IMR-90 (cell line): Measurements from ENCODE around the gene KLHL3. TPM values are rescaled to one million over a fixed set of nuclear protein-coding genes. Genes with fewer than 3 reads are reported as not detected.

Experiments
- ATAC-seq: fragments of 200-7000 bp; cut with Tn5 transposase; 2 replicates; pipeline ENCODE4 v1.9.1; 2020; ENCODE audit warnings: low read depth, mild to moderate bottlenecking, moderate library complexity
- BruUV-seq: library from RNA; stranded (reverse); fragments of 400-500 nt; replicated peaks from 2 replicates; lab custom pipeline; 2021; lab: Mats Ljungman, UMichigan
- CTCF ChIA-PET: fragments of 300-600 bp; formaldehyde crosslinking; extraction: SDS; loops from one replicate; lab custom pipeline; 2021; ENCODE audit warnings: antibody characterized with exemption; lab: Yijun Ruan, JAX
- POLR2A ChIA-PET: fragments of 300-600 bp; sonication (Branson Sonifier 250); formaldehyde crosslinking; loops from one replicate; lab custom pipeline; 2022; ENCODE audit warnings: antibody characterized with exemption; ENCODE audit not compliant: unreplicated experiment; lab: Charles Lee
- DNase-seq: peaks from one replicate; pipeline ENCODE4 v3.0.0; 2013
- H2AFZ ChIP-seq: replicated peaks from 2 replicates; pipeline ENCODE3; 2013; ENCODE audit warnings: low read length, mild to moderate bottlenecking; ENCODE audit not compliant: poor library complexity
- H2AK5ac ChIP-seq: 2 replicates; pipeline ENCODE4 v1.6.1; 2013; ENCODE audit warnings: low read depth, low read length, inconsistent platforms
- H2AK9ac ChIP-seq: replicated peaks from 2 replicates; pipeline ENCODE3; 2013; ENCODE audit warnings: mild to moderate bottlenecking, low read depth, low read length, moderate library complexity; ENCODE audit not compliant: poor library complexity
- H2BK120ac ChIP-seq: 2 replicates; pipeline ENCODE4 v1.6.1; 2013; ENCODE audit warnings: low read depth, low read length, inconsistent platforms
- H2BK15ac ChIP-seq: 3 replicates; pipeline ENCODE4 v1.6.1; 2013; ENCODE audit warnings: low read depth, low read length, inconsistent platforms
- H2BK20ac ChIP-seq: 2 replicates; pipeline ENCODE4 v1.6.1; 2013; ENCODE audit warnings: low read depth, mild to moderate bottlenecking, inconsistent platforms, low read length, moderate library complexity
- H2BK5ac ChIP-seq: 2 replicates; pipeline ENCODE4 v1.6.1; 2013; ENCODE audit warnings: mild to moderate bottlenecking, low read depth, low read length, inconsistent platforms; ENCODE audit not compliant: poor library complexity, severe bottlenecking
- H3K14ac ChIP-seq: replicated peaks from 2 replicates; pipeline ENCODE4 v1.6.1; 2013; ENCODE audit warnings: low read depth, low read length, inconsistent platforms
- H3K18ac ChIP-seq: 2 replicates; pipeline ENCODE4 v1.6.1; 2013; ENCODE audit warnings: low read depth, low read length, control low read depth
- H3K23ac ChIP-seq: 2 replicates; pipeline ENCODE4 v1.6.1; 2013; ENCODE audit warnings: low read depth, low read length, inconsistent platforms
- H3K27ac ChIP-seq: 2 replicates; pipeline ENCODE4 v1.5.1; 2013; ENCODE audit warnings: mild to moderate bottlenecking, control low read depth, low read length; ENCODE audit not compliant: insufficient read depth
- H3K27me3 ChIP-seq: 2 replicates; pipeline ENCODE4 v1.6.1; 2013; ENCODE audit warnings: low read length; ENCODE audit not compliant: control insufficient read depth, insufficient read depth
- H3K36me3 ChIP-seq: 2 replicates; pipeline ENCODE4 v1.6.1; 2013; ENCODE audit warnings: low read length, mixed read lengths; ENCODE audit not compliant: control insufficient read depth, insufficient read depth
- H3K4ac ChIP-seq: 2 replicates; pipeline ENCODE4 v1.6.1; 2013; ENCODE audit warnings: low read depth, low read length, inconsistent platforms
- H3K4me1 ChIP-seq: 2 replicates; pipeline ENCODE4 v1.6.1; 2013; ENCODE audit warnings: low read length, mixed read lengths; ENCODE audit not compliant: control insufficient read depth, insufficient read depth
- H3K4me2 ChIP-seq: 2 replicates; pipeline ENCODE4 v1.6.1; 2013; ENCODE audit warnings: low read depth, mild to moderate bottlenecking, control low read depth, low read length, moderate library complexity
- H3K4me3 ChIP-seq: 2 replicates; pipeline ENCODE4 v1.5.1; 2013; ENCODE audit warnings: low read depth, mild to moderate bottlenecking, control low read depth, low read length, moderate library complexity; ENCODE audit not compliant: insufficient read depth
- H3K56ac ChIP-seq: 2 replicates; pipeline ENCODE4 v1.6.1; 2013; ENCODE audit warnings: low read length, inconsistent platforms; ENCODE audit not compliant: insufficient read depth; ENCODE audit errors: extremely low read depth
- H3K79me1 ChIP-seq, 2 experiments: 2 replicates each; pipeline ENCODE4 v1.6.1; 2013; ENCODE audit warnings: low read length in 2 of 2, inconsistent platforms in 1 of 2, low read depth in 1 of 2
- H3K9ac ChIP-seq: 2 replicates; pipeline ENCODE4 v1.6.1; 2013; ENCODE audit warnings: low read depth, low read length, control low read depth
- H3K9me1 ChIP-seq: 2 replicates; pipeline ENCODE4 v1.6.1; 2013; ENCODE audit warnings: low read length, inconsistent platforms; ENCODE audit not compliant: insufficient read depth
- H3K9me3 ChIP-seq: 2 replicates; pipeline ENCODE4 v1.6.1; 2013; ENCODE audit warnings: low read length; ENCODE audit not compliant: control insufficient read depth, insufficient read depth
- H4K20me1 ChIP-seq: 2 replicates; pipeline ENCODE4 v1.6.1; 2013; ENCODE audit warnings: low read length, inconsistent platforms; ENCODE audit not compliant: insufficient read depth
- H4K5ac ChIP-seq: 2 replicates; pipeline ENCODE4 v1.6.1; 2013; ENCODE audit warnings: mild to moderate bottlenecking, low read depth, low read length, control low read depth
- H4K8ac ChIP-seq, 2 experiments: 2 replicates each; pipeline ENCODE4 v1.6.1; 2013; ENCODE audit warnings: low read depth in 2 of 2, low read length in 2 of 2, control low read depth in 1 of 2, inconsistent platforms in 1 of 2
- H4K91ac ChIP-seq: 2 replicates; pipeline ENCODE4 v1.6.1; 2013; ENCODE audit warnings: low read depth, low read length, inconsistent platforms; ENCODE audit not compliant: insufficient read depth
- NFE2L2 ChIP-seq: fragments of 150-350 bp; IDR thresholded peaks from 2 replicates; pipeline ENCODE4 v1.6.1; 2016; ENCODE audit warnings: low read depth, mild to moderate bottlenecking, low read length
- RAD21 ChIP-seq: IDR thresholded peaks from 2 replicates; pipeline ENCODE4 v1.6.1; 2012; ENCODE audit warnings: low read length, improper control_type of control experiment
- SMC3 ChIP-seq: fragments of 150-350 bp; IDR thresholded peaks from 2 replicates; pipeline ENCODE4 v1.6.1; 2016; ENCODE audit warnings: low read depth, mild to moderate bottlenecking, antibody characterized with exemption, low read length, moderate library complexity
- WGBS, 2 experiments: methylation state at CpG; one replicate each; pipeline versions ENCODE4 v1.1.5 to v1.1.7; 2013; ENCODE audit warnings: missing lambda C conversion rate in 2 of 2; ENCODE audit not compliant: insufficient read length in 1 of 2; ENCODE audit errors: extremely low coverage in 2 of 2; 5-methylcytosine and 5-hydroxymethylcytosine counted together
- dilution Hi-C: fragments of 300-500 bp; cut with HindIII; formaldehyde crosslinking; loops from one replicate; pipeline ENCODE4 v1.14.3; 2018; ENCODE audit warnings: low sequenced_read_pairs; ENCODE audit not compliant: unreplicated experiment
- in situ Hi-C: fragments of 300-500 bp; cut with MboI; formaldehyde crosslinking; loops from 3 replicates; pipeline ENCODE4 v1.14.3; 2019; ENCODE audit warnings: low sequenced_read_pairs, inconsistent platforms, mixed read lengths
- intact Hi-C: fragments of 100-400 bp; cut with micrococcal nuclease; formaldehyde crosslinking; loops from 2 replicates; pipeline ENCODE4 v1.10.0; 2022
- polyA plus RNA-seq, 3 experiments: library from polyadenylated mRNA; depleted of rRNA; stranded (reverse); fragments of >200 nt; gene quantifications; 2 replicates each; pipeline ENCODE4 v1.2.3, GENCODE V29; 2012; ENCODE audit warnings: low replicate concordance in 1 of 3
- total RNA-seq: library from RNA; depleted of rRNA; stranded (reverse); fragments of >200 nt; gene quantifications from 2 replicates; pipeline ENCODE4 v1.2.3, GENCODE V29; 2012
- TF ChIP-seq, protein P1 (sequence below): conservative IDR thresholded peaks from 2 replicates; pipeline ENCODE4 v1.5.1; 2012; ENCODE audit warnings: mild to moderate bottlenecking, low read depth, low read length, improper control_type of control experiment

Gene KLHL3
- total and polyA plus RNA-seq, 2 of the 4 experiments (the other 2 are of a cell fraction), result 2.3 to 4.1 TPM

DNA sequence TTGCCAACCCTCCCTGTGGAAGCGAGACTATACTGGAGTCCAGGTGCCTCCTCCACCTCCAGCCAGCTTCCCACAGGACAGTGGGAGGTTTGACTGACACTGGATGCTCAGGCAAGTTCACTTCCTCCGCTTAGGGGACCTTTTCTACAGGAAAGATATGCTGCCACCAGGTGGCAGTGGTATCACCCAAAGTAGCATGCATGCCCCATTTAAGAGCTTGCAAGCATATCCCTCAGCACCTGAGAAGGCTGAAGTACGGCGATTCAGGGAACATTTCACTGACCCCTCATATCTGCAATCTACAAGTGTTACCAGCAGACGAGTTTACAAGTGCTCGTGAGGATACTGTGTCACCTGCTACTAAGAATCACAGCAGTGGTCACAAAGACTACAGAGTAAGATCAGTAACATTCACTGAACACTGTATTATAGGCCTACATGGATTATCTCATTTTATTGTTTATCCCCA lies 75.5 kb downstream of the KLHL3 start:
- Histone ChIP-seq H4K20me1 (no peaks in the 10 kb centered on the region), H4K91ac (no peak overlapping the region), H3K9me3 (no peaks in the 10 kb centered on the region), H4K5ac (no peak overlapping the region), H3K18ac (no peak overlapping the region), H3K27me3 (no peaks in the 10 kb centered on the region), H3K4me3 (no peak overlapping the region), H3K4me1 (no peaks in the 10 kb centered on the region), H2BK15ac (no peak overlapping the region), H2AFZ (peak overlapping the region; percentile 4), H2BK120ac (no peak overlapping the region), H3K4ac (no peak overlapping the region), H3K14ac (no peak overlapping the region), H2AK5ac (no peak overlapping the region), H2BK20ac (no peak overlapping the region), H3K27ac (no peak overlapping the region), H4K8ac (no peak overlapping the region), H3K9ac (no peak overlapping the region), H3K4me2 (no peak overlapping the region), H3K9me1 (no peaks in the 10 kb centered on the region), H3K23ac (no peak overlapping the region), H3K56ac (no peak overlapping the region), H3K36me3 (no peaks in the 10 kb centered on the region), H2BK5ac (no peak overlapping the region), H3K79me1 (no peaks in the 10 kb centered on the region), H2AK9ac (no peak overlapping the region)
- DNase-seq (peak; percentile 81), ATAC-seq (peak; percentile 93)
- intact Hi-C loops (loop anchor here (1.0 kb wide), 2 partner anchors 83 to 473 kb away; no protein-coding TSS in a partner anchor), in situ Hi-C loops (no loop called here), dilution Hi-C loops (no loop called here)
- CTCF ChIA-PET, result interaction anchor here (0.5 to 2.3 kb wide), 17 partner anchors 9 to 392 kb away, joined by 3 to 25 read pairs (median 4); partner anchors contain the start of gene KLHL3
- 17% methylated on average over 1 of the region's 6 CpGs; no CpG with 5 or more reads in 1 of the 2 experiments for WGBS, 2 experiments
- BruUV-seq, result no TSS peak
- POLR2A ChIA-PET, result no interaction called here
- no peak for TF ChIP-seq NFE2L2
- TF ChIP-seq SMC3, result peak; percentile 86
- TF ChIP-seq, protein P1, sequence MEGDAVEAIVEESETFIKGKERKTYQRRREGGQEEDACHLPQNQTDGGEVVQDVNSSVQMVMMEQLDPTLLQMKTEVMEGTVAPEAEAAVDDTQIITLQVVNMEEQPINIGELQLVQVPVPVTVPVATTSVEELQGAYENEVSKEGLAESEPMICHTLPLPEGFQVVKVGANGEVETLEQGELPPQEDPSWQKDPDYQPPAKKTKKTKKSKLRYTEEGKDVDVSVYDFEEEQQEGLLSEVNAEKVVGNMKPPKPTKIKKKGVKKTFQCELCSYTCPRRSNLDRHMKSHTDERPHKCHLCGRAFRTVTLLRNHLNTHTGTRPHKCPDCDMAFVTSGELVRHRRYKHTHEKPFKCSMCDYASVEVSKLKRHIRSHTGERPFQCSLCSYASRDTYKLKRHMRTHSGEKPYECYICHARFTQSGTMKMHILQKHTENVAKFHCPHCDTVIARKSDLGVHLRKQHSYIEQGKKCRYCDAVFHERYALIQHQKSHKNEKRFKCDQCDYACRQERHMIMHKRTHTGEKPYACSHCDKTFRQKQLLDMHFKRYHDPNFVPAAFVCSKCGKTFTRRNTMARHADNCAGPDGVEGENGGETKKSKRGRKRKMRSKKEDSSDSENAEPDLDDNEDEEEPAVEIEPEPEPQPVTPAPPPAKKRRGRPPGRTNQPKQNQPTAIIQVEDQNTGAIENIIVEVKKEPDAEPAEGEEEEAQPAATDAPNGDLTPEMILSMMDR, result peak; percentile 75
- TF ChIP-seq RAD21, result peak; percentile 80
